ENCODE data around the gene PIF1.

DNA sequence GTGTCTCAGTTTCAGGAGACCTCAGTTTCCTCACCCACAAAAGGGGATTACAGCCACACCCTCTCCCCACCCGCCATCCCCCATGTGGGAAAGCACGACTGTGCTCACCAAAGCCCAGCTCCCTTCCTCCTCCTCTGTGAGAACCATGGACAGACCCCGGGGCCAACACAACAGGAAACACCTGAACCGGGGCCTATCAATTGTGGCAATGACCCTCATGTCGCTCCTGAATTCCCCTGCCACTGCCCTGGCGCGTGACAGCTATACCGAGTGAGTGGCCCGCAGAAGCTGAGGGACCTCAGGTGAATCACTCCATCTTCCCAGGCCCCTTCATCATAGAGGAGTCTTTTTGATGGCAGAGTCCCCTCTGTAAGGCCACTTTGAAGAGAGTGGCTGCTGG is 44.9 kb upstream of the PIF1 start:
- TF ChIP-seq CTCF (conservative IDR thresholded peaks at IDR 0.05; ENCODE audit: low read depth, low read length) = no peak
- no peak for TF ChIP-seq EZH2 (IDR thresholded peaks at IDR 0.05; ENCODE audit: low read length, unreplicated experiment)
- no peak for TF ChIP-seq EZH2phosphoT487 (IDR thresholded peaks at IDR 0.05; ENCODE audit: borderline replicate concordance, low read length)
